ENCODE results near the gene C5orf63. TPM values are rescaled to one million over a fixed set of nuclear protein-coding genes. Genes with fewer than 3 reads are reported as not detected.
A peak's percentile ranks its signal among the peaks of the same experiment; 100 is the strongest.

Gene C5orf63
- total and polyA plus RNA-seq, 9 of the 15 experiments (the other 6 are each of a cell fraction or from before 2014, with no cell fraction given), result 1.8 to 24.6 (median 6.2) TPM

DNA sequence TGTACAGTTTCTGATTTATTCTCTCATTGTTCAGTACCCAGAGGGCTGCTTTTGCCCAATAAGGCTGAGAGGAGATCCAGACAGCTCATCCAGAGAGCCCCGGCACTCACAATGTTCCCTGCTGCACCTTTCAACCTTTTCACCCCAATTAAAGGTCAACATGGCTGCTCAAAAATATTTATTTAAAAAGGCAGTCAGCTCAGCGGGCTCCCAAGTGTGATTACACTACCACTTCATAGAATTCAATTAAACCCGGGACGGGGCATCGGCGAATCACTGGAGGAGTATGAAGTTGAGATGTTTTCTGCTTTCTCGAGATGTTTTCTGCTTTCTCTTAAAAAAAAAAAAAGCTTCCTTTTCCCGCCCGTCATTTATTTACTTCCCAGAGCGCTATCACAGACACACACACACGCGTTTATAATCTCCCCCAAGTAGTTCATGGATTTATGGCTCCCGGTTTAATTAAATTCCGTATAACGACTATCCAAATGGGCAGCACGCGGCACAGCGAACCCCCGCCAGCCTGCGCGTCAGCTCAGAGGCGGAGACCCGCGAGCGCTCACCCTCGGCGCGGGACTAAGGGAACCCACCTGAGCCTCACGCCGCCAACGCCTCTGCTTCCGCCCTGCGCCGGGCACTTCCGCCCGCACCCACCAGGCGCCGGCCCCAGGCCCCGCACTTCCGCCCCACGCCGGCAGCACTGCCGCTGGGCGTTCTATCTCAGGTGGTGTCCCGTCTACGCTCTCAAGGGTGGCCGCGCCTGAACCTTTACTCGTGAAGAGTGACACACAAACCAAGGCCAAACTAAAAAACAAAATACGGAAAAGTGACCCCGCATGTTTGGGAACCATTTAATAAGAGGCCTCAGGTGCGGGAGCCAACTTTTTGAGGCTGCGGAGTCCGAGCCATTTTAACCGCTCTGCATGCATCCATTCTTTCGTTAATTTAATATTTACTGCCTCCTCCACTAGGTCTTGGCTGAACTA, at the start of gene C5orf63 (continued):
- TF ChIP-seq ZNF224 (CRISPR knock-in tag; IDR thresholded peaks at IDR 0.05) (no peak), EP400 (IDR thresholded peaks at IDR 0.05) (peak; percentile 59; the same call in 1 of the 2 replicates), ZFP30 (CRISPR knock-in tag; IDR thresholded peaks at IDR 0.05; ENCODE audit: borderline replicate concordance) (no peak), TFAM (CRISPR knock-in tag; conservative IDR thresholded peaks at IDR 0.05) (no peak), ZNF143 (CRISPR knock-in tag; IDR thresholded peaks at IDR 0.05) (no peak), BACH1 (tag; IDR thresholded peaks at IDR 0.05) (no peak), ESRRB (CRISPR knock-in tag; IDR thresholded peaks at IDR 0.05; ENCODE audit: borderline replicate concordance) (no peak), HCFC1 (IDR thresholded peaks at IDR 0.05; ENCODE audit: low read depth, low read length) (peak; percentile 53; the same call in 1 of the 2 replicates), ZFPM2 (CRISPR knock-in tag; IDR thresholded peaks at IDR 0.05) (no peak), XRCC5 (IDR thresholded peaks at IDR 0.05; ENCODE audit: low read depth, low read length) (no peak), CC2D1A (IDR thresholded peaks at IDR 0.05) (no peak), FOXJ2 (tag; IDR thresholded peaks at IDR 0.05) (no peak), ZNF77 (CRISPR knock-in tag; IDR thresholded peaks at IDR 0.05) (no peak), ERF (CRISPR knock-in tag; IDR thresholded peaks at IDR 0.05) (no peak), CTBP1 (IDR thresholded peaks at IDR 0.05; ENCODE audit: borderline replicate concordance) (peak; percentile 28; the same call in 1 of the 2 replicates), ZNF436 (CRISPR knock-in tag; IDR thresholded peaks at IDR 0.05) (no peak), YY1 (IDR thresholded peaks at IDR 0.05; ENCODE audit: borderline replicate concordance in 1 of 3, control insufficient read depth in 1 of 3, extremely low read depth in 1 of 3, insufficient read depth in 3 of 3, insufficient read length in 1 of 3, insufficient replicate concordance in 2 of 3, low read depth in 1 of 3, low read length in 2 of 3) (peak in 1 of 3 experiments; percentile 20)
- TF ChIP-seq, protein P1, sequence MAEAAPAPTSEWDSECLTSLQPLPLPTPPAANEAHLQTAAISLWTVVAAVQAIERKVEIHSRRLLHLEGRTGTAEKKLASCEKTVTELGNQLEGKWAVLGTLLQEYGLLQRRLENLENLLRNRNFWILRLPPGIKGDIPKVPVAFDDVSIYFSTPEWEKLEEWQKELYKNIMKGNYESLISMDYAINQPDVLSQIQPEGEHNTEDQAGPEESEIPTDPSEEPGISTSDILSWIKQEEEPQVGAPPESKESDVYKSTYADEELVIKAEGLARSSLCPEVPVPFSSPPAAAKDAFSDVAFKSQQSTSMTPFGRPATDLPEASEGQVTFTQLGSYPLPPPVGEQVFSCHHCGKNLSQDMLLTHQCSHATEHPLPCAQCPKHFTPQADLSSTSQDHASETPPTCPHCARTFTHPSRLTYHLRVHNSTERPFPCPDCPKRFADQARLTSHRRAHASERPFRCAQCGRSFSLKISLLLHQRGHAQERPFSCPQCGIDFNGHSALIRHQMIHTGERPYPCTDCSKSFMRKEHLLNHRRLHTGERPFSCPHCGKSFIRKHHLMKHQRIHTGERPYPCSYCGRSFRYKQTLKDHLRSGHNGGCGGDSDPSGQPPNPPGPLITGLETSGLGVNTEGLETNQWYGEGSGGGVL (CRISPR knock-in tag; IDR thresholded peaks at IDR 0.05), result no peak
- TF ChIP-seq, protein P2, sequence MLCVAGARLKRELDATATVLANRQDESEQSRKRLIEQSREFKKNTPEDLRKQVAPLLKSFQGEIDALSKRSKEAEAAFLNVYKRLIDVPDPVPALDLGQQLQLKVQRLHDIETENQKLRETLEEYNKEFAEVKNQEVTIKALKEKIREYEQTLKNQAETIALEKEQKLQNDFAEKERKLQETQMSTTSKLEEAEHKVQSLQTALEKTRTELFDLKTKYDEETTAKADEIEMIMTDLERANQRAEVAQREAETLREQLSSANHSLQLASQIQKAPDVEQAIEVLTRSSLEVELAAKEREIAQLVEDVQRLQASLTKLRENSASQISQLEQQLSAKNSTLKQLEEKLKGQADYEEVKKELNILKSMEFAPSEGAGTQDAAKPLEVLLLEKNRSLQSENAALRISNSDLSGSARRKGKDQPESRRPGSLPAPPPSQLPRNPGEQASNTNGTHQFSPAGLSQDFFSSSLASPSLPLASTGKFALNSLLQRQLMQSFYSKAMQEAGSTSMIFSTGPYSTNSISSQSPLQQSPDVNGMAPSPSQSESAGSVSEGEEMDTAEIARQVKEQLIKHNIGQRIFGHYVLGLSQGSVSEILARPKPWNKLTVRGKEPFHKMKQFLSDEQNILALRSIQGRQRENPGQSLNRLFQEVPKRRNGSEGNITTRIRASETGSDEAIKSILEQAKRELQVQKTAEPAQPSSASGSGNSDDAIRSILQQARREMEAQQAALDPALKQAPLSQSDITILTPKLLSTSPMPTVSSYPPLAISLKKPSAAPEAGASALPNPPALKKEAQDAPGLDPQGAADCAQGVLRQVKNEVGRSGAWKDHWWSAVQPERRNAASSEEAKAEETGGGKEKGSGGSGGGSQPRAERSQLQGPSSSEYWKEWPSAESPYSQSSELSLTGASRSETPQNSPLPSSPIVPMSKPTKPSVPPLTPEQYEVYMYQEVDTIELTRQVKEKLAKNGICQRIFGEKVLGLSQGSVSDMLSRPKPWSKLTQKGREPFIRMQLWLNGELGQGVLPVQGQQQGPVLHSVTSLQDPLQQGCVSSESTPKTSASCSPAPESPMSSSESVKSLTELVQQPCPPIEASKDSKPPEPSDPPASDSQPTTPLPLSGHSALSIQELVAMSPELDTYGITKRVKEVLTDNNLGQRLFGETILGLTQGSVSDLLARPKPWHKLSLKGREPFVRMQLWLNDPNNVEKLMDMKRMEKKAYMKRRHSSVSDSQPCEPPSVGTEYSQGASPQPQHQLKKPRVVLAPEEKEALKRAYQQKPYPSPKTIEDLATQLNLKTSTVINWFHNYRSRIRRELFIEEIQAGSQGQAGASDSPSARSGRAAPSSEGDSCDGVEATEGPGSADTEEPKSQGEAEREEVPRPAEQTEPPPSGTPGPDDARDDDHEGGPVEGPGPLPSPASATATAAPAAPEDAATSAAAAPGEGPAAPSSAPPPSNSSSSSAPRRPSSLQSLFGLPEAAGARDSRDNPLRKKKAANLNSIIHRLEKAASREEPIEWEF (CRISPR knock-in tag; IDR thresholded peaks at IDR 0.05), result no peak
- TF ChIP-seq, protein P3, sequence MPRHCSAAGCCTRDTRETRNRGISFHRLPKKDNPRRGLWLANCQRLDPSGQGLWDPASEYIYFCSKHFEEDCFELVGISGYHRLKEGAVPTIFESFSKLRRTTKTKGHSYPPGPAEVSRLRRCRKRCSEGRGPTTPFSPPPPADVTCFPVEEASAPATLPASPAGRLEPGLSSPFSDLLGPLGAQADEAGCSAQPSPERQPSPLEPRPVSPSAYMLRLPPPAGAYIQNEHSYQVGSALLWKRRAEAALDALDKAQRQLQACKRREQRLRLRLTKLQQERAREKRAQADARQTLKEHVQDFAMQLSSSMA (CRISPR knock-in tag; IDR thresholded peaks at IDR 0.05), result no peak
